ENCODE measurements around the gene ZFPM1.
"Not testable (repeated sequence)": the region's sequence is repeated elsewhere in the genome, so short reads cannot be mapped to it uniquely, and the experiment has no call there.

ZFPM1 gene

DNA sequence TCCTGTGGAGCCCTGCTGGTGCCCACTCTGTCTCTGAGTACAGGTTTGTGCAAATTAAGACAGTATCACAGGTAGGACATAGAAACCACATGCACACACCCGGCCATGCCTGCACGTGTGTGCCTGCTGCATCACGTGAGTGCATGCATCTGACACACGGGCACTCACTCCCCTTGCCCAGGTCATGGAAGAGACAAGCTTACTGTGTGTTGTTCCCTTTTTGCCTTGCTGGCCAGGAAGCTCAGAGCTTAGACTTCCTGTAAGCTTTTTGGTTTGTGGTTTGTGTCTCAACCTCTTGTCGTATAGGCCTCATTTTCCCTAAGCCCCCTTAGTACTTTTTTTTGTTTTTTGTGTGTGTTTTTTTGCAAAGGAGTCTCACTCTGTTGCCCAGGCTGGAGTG lies 45.3 kb upstream of the ZFPM1 start:
- TF ChIP-seq YY1 (IDR thresholded peaks at IDR 0.05; ENCODE audit: insufficient read depth, insufficient read length) = no peak
- no peak for TF ChIP-seq SUZ12 (IDR thresholded peaks at IDR 0.05; ENCODE audit: extremely low read depth, insufficient read depth, insufficient read length)
- no peak for TF ChIP-seq ZNF274 (IDR thresholded peaks at IDR 0.05; ENCODE audit: low read depth, low read length)
- no peaks in the 10 kb centered on the region for H3K9me3 ChIP-seq (ENCODE audit: insufficient read depth, low read length)
- no peaks in the 10 kb centered on the region for H3K36me3 ChIP-seq (ENCODE audit: insufficient read depth, insufficient read length, low read length)
- H3K4me1 ChIP-seq (ENCODE audit: insufficient read depth, insufficient read length) = peaks cover 7% of the 10 kb centered on the region
- H3K9ac ChIP-seq (ENCODE audit: insufficient read length, low read depth) = no peak overlapping the region
- H3K27me3 ChIP-seq (ENCODE audit: insufficient read depth, insufficient read length) = no peaks in the 10 kb centered on the region
- DNase-seq (ENCODE audit: low read depth, low spot score) = no peak
- no peak overlapping the region for H3K4me3 ChIP-seq (ENCODE audit: insufficient read length, low read depth)

DNA sequence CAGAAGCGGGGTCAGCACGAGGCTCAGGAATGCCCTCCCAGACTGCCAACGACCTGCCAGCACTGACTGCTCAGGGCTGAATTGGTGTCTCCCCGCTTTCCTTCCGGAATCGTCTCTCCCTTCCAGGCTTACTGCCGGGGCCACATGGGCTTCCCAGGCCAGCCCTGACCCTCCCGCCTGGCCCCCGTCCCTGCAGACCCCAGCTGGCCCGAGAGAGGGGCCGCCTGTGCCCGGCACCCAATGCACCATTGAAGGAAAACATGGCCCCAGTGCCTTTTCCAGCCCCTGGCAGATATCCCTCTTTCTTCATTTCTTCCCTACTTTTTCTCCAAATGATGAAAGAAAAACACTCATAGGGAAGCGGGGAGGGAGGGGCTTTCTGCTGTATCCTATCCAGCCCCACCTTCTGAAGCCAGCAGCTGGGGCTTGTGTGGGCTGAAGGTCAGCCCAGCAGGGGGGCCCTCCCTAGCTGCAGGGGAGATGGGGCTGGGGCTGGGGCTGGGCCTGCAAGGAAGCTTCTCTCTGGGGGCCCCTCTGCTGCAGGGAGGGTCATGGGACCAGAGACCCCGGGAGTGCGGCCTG lies 44.4 kb upstream of the ZFPM1 start:
- no peak for DNase-seq (ENCODE audit: low read depth, low spot score)
- Histone ChIP-seq H3K4me3 (ENCODE audit: insufficient read length, low read depth) (no peak overlapping the region), H3K36me3 (ENCODE audit: insufficient read depth, insufficient read length, low read length) (no peaks in the 10 kb centered on the region), H3K9ac (ENCODE audit: insufficient read length, low read depth) (peak overlapping the region; percentile 43), H3K27me3 (ENCODE audit: insufficient read depth, insufficient read length) (no peaks in the 10 kb centered on the region), H3K9me3 (ENCODE audit: insufficient read depth, low read length) (no peaks in the 10 kb centered on the region), H3K4me1 (ENCODE audit: insufficient read depth, insufficient read length) (peaks cover 7% of the 10 kb centered on the region)
- no peak for TF ChIP-seq ZNF274 (IDR thresholded peaks at IDR 0.05; ENCODE audit: low read depth, low read length)
- no peak for TF ChIP-seq YY1 (IDR thresholded peaks at IDR 0.05; ENCODE audit: insufficient read depth, insufficient read length)
- no peak for TF ChIP-seq SUZ12 (IDR thresholded peaks at IDR 0.05; ENCODE audit: extremely low read depth, insufficient read depth, insufficient read length)

DNA sequence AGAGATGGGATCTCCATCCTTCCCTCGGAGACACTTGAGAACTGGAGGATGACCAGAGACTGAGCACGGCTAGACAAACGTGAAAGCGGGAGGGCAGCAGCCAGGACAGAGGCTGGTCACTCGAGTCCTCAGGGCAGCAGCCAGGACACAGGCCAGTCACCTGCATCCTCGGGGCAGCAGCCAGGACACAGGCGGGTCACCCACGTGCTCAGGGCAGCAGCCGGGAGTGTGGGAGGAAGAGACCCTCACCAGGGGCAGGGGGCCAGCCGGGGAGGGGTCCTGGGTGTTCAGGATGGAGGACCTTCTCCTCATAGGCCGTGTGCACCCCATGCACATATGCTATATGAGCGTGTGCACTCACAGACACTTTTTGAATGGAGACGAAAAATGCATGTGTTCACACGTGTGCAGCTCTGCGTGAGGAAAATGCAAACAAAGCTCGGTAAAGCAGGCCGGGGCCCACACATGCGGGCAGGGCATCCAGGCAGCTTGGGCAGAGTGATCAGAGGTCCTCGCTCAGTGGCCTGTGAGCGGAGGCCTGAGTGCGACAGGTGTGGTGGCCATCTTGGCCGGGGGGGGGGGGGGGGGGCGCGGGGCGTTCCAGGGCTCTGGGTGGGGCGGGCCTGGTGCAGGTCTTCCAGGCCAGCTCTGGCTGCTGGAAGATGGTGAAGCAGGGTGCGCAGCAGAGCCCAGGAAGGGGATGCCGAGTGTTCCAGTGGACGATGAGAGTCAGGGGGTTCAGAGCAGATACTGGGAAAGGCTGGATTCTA lies 43.6 kb upstream of the ZFPM1 start:
- H3K9me3 ChIP-seq (ENCODE audit: insufficient read depth, low read length) = no peaks in the 10 kb centered on the region

DNA sequence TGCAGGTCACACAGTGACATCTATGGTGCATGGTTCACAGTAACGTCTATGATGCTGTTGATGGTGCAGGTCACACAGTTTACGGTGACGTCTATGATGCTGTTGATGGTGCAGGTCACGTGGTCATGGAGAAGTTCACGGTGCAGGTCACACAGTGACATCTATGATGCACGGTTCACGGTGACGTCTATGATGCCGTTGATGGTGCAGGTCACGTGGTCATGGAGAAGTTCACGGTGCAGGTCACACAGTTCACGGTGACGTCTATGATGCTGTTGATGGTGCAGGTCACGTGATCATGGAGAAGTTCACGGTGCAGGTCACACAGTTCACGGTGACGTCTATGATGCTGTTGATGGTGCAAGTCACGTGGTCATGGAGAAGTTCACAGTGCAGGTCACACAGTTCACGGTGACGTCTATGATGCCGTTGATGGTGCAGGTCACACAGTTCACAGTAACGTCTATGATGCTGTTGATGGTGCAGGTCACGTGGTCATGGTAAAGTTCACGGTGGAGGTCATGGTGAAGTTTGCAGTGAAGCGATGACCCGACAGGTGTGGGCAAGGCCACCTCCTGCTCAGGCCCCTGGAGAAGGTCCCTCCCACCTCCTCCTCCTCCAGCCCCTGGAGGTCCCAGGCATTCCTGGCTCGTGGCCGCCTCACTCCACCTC lies 42.6 kb upstream of the ZFPM1 start:
- not testable (repeated sequence) for H3K9me3 ChIP-seq (ENCODE audit: insufficient read depth, low read length); H3K4me1 ChIP-seq (ENCODE audit: insufficient read depth, insufficient read length); H3K9ac ChIP-seq (ENCODE audit: insufficient read length, low read depth); H3K36me3 ChIP-seq (ENCODE audit: insufficient read depth, insufficient read length, low read length); H3K27me3 ChIP-seq (ENCODE audit: insufficient read depth, insufficient read length); H3K4me3 ChIP-seq (ENCODE audit: insufficient read length, low read depth); DNase-seq (ENCODE audit: low read depth, low spot score)

More for the DNA sequence above, 43.6 kb upstream of the ZFPM1 start:
- H3K4me3 ChIP-seq (ENCODE audit: insufficient read length, low read depth) = no peak overlapping the region
- H3K27me3 ChIP-seq (ENCODE audit: insufficient read depth, insufficient read length) = no peaks in the 10 kb centered on the region
- DNase-seq (ENCODE audit: low read depth, low spot score) = no peak
- H3K9ac ChIP-seq (ENCODE audit: insufficient read length, low read depth) = no peak overlapping the region
- H3K36me3 ChIP-seq (ENCODE audit: insufficient read depth, insufficient read length, low read length) = no peaks in the 10 kb centered on the region
- peaks cover 7% of the 10 kb centered on the region for H3K4me1 ChIP-seq (ENCODE audit: insufficient read depth, insufficient read length)
- TF ChIP-seq SUZ12 (IDR thresholded peaks at IDR 0.05; ENCODE audit: extremely low read depth, insufficient read depth, insufficient read length) (no peak), YY1 (IDR thresholded peaks at IDR 0.05; ENCODE audit: insufficient read depth, insufficient read length) (no peak), ZNF274 (IDR thresholded peaks at IDR 0.05; ENCODE audit: low read depth, low read length) (no peak)

DNA sequence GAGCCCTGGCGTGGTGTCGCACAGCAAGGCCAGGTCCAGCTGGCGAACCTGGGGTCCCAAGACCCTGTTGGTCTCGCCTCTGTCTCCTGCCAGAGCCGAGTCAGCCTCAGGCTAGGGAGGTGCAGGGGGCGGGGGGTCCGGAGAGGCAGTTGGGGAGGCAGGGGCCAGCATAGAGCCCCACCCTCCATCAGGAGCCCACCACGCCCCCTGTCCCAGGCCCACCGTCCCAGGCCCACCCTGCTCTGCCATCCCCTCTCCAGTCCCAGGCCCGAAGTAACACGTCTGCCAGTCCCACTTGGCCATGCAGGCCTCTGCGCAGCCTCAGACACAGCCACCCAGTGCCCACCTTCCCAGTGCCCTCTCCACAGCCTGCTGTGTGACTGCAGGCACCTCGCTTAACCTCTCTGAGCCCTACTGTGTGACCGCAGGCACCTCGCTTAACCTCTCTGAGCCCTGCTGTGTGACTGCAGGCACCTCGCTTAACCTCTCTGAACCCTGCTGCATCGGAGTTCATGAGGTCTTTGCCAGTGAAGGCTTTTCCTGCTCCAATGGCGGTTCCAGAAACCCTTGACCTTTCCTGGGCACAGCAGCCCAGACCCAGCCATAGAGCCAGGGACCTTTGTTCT lies 41.0 kb upstream of the ZFPM1 start:
- Histone ChIP-seq H3K4me3 (ENCODE audit: insufficient read length, low read depth) (no peak overlapping the region), H3K4me1 (ENCODE audit: insufficient read depth, insufficient read length) (peaks cover 6% of the 10 kb centered on the region), H3K36me3 (ENCODE audit: insufficient read depth, insufficient read length, low read length) (no peaks in the 10 kb centered on the region), H3K9ac (ENCODE audit: insufficient read length, low read depth) (no peak overlapping the region), H3K9me3 (ENCODE audit: insufficient read depth, low read length) (no peaks in the 10 kb centered on the region), H3K27me3 (ENCODE audit: insufficient read depth, insufficient read length) (no peaks in the 10 kb centered on the region)
- TF ChIP-seq ZNF274 (IDR thresholded peaks at IDR 0.05; ENCODE audit: low read depth, low read length) (no peak), YY1 (IDR thresholded peaks at IDR 0.05; ENCODE audit: insufficient read depth, insufficient read length) (no peak), SUZ12 (IDR thresholded peaks at IDR 0.05; ENCODE audit: extremely low read depth, insufficient read depth, insufficient read length) (no peak)
- DNase-seq (ENCODE audit: low read depth, low spot score) = no peak

DNA sequence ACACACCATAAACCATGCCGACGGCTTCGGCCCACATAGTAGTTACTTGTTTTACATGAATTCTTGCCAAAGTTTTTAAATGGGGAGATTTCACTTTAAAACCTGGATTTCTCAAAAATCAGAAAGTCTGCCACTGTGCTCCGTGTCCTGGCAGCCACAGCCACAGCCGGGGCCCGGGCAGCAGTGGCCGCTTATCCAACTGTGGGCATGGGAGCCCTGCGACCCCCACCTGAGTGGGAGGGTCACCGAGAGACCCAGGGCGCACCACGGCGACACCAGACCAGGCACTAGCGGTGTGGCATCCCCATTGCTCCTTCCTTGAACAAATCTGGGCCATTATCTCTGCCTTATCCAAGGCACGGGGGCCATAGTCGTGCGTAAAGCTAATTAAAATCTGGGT lies 40.3 kb upstream of the ZFPM1 start:
- no peaks in the 10 kb centered on the region for H3K9me3 ChIP-seq (ENCODE audit: insufficient read depth, low read length)
- no peak overlapping the region for H3K4me3 ChIP-seq (ENCODE audit: insufficient read length, low read depth)
- H3K36me3 ChIP-seq (ENCODE audit: insufficient read depth, insufficient read length, low read length) = no peaks in the 10 kb centered on the region
- H3K9ac ChIP-seq (ENCODE audit: insufficient read length, low read depth) = no peak overlapping the region
- TF ChIP-seq ZNF274 (IDR thresholded peaks at IDR 0.05; ENCODE audit: low read depth, low read length) = no peak
- TF ChIP-seq SUZ12 (IDR thresholded peaks at IDR 0.05; ENCODE audit: extremely low read depth, insufficient read depth, insufficient read length) = no peak
- no peak for TF ChIP-seq YY1 (IDR thresholded peaks at IDR 0.05; ENCODE audit: insufficient read depth, insufficient read length)
- no peak for DNase-seq (ENCODE audit: low read depth, low spot score)
- H3K4me1 ChIP-seq (ENCODE audit: insufficient read depth, insufficient read length) = peaks cover 6% of the 10 kb centered on the region
- H3K27me3 ChIP-seq (ENCODE audit: insufficient read depth, insufficient read length) = no peaks in the 10 kb centered on the region

DNA sequence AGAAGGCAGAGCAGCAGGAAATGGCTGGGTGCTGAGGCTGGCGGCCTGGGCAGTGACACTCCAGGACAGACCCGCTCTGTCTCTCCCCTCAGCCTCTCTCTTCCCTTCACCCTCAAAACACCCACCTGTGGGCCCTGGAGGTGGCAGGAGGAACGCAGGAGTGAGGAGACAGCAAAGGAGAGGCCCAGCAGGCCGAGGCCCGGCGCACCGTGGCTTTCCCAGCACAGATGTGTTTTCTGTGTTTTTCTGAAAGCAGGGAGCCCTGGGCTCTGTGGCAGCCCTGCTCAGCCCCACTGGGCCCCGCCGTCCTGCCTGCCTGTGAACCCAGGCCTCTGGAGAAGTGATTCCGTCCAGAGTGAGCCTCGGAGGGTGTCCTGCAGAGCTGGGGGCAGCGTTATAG lies 39.8 kb upstream of the ZFPM1 start:
- Histone ChIP-seq H3K4me3 (ENCODE audit: insufficient read length, low read depth) (no peak overlapping the region), H3K36me3 (ENCODE audit: insufficient read depth, insufficient read length, low read length) (no peaks in the 10 kb centered on the region), H3K9me3 (ENCODE audit: insufficient read depth, low read length) (no peaks in the 10 kb centered on the region), H3K9ac (ENCODE audit: insufficient read length, low read depth) (no peak overlapping the region), H3K4me1 (ENCODE audit: insufficient read depth, insufficient read length) (peaks cover 6% of the 10 kb centered on the region), H3K27me3 (ENCODE audit: insufficient read depth, insufficient read length) (no peaks in the 10 kb centered on the region)
- TF ChIP-seq ZNF274 (IDR thresholded peaks at IDR 0.05; ENCODE audit: low read depth, low read length) (no peak), YY1 (IDR thresholded peaks at IDR 0.05; ENCODE audit: insufficient read depth, insufficient read length) (no peak), SUZ12 (IDR thresholded peaks at IDR 0.05; ENCODE audit: extremely low read depth, insufficient read depth, insufficient read length) (no peak)
- DNase-seq (ENCODE audit: low read depth, low spot score) = no peak
